ENCODE results near the gene SERPINB3.
"Not testable (repeated sequence)": the region's sequence is repeated elsewhere in the genome, so short reads cannot be mapped to it uniquely, and the experiment has no call there.

GRCh38 chr18:63650271-63650670 is 11.4 kb downstream of the SERPINB3 start:
- not testable (repeated sequence) for TF ChIP-seq CBX5 (CRISPR knock-in tag; IDR thresholded peaks at IDR 0.05; ENCODE audit: borderline replicate concordance); ZHX1 (CRISPR knock-in tag; IDR thresholded peaks at IDR 0.05; ENCODE audit: low read depth); EP300 (IDR thresholded peaks at IDR 0.05; ENCODE audit: low read depth in 2 of 2, low read length in 2 of 2); EP300 (CRISPR knock-in tag; IDR thresholded peaks at IDR 0.05; ENCODE audit: borderline replicate concordance); CTCF (CRISPR knock-in tag; IDR thresholded peaks at IDR 0.05); FOSL2 (CRISPR knock-in tag; IDR thresholded peaks at IDR 0.05); ZNF232 (CRISPR knock-in tag; IDR thresholded peaks at IDR 0.05; ENCODE audit: borderline replicate concordance); ZNF550 (CRISPR knock-in tag; IDR thresholded peaks at IDR 0.05; ENCODE audit: borderline replicate concordance); REPIN1 (CRISPR knock-in tag; IDR thresholded peaks at IDR 0.05; ENCODE audit: borderline replicate concordance, low read depth)
- TF ChIP-seq, protein P1, sequence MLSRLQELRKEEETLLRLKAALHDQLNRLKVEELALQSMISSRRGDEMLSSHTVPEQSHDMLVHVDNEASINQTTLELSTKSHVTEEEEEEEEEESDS (CRISPR knock-in tag; IDR thresholded peaks at IDR 0.05; ENCODE audit: borderline replicate concordance), result not testable (repeated sequence)
